Muscle of back (tissue), 13 donors: ENCODE data around the gene ASL. TPM values are rescaled to one million over a fixed set of nuclear protein-coding genes. Genes with fewer than 3 reads are reported as not detected.
A peak's percentile ranks its signal among the peaks of the same experiment; 100 is the strongest.
"Not testable (repeated sequence)": the region's sequence is repeated elsewhere in the genome, so short reads cannot be mapped to it uniquely, and the experiment has no call there.

Experiments
- DNase-seq, 3 donors: peaks; one replicate each; pipeline versions ENCODE4 v3.0.0 to v3.0.0-alpha.2; 2013
- long read RNA-seq, 9 donors: transcript quantifications; one replicate each; lab custom pipeline, GENCODE V29; 2026
- polyA plus RNA-seq, 10 donors: library from polyadenylated mRNA; unstranded; fragments of 120-200 nt; gene quantifications; one replicate each; pipeline ENCODE4 v1.2.1, GENCODE V29; 2013; ENCODE audit not compliant: insufficient read length in 10 of 10

Gene ASL
- polyA plus RNA-seq = 10 to 100 TPM in 7 of 10 donors, 1 to 10 TPM in 3; 8.3 to 13.7 (median 11.3) TPM
- long read RNA-seq, donor 1, partial matches to known transcripts = 0 of 1 reads
- long read RNA-seq, donor 1, other reads (novel, unspliced or antisense) = 0 of 1 reads
- long read RNA-seq, donor 2, partial matches to known transcripts = 0 of 1 reads
- long read RNA-seq, donor 2, other reads (novel, unspliced or antisense) = 0 of 1 reads
- long read RNA-seq, donor 3 = 0 reads
- long read RNA-seq, donor 4 = 0 reads
- long read RNA-seq, donor 5, partial matches to known transcripts = 0 of 4 reads
- long read RNA-seq, donor 5, other reads (novel, unspliced or antisense) = 0 of 4 reads
- long read RNA-seq, donor 6, partial matches to known transcripts = 0 of 1 reads
- long read RNA-seq, donor 6, other reads (novel, unspliced or antisense) = 0 of 1 reads
- long read RNA-seq, donor 7, partial matches to known transcripts = 0 of 3 reads
- long read RNA-seq, donor 7, other reads (novel, unspliced or antisense) = 0 of 3 reads
- long read RNA-seq, donor 8 = 0 reads
- long read RNA-seq, donor 9 = 0 reads

DNA sequence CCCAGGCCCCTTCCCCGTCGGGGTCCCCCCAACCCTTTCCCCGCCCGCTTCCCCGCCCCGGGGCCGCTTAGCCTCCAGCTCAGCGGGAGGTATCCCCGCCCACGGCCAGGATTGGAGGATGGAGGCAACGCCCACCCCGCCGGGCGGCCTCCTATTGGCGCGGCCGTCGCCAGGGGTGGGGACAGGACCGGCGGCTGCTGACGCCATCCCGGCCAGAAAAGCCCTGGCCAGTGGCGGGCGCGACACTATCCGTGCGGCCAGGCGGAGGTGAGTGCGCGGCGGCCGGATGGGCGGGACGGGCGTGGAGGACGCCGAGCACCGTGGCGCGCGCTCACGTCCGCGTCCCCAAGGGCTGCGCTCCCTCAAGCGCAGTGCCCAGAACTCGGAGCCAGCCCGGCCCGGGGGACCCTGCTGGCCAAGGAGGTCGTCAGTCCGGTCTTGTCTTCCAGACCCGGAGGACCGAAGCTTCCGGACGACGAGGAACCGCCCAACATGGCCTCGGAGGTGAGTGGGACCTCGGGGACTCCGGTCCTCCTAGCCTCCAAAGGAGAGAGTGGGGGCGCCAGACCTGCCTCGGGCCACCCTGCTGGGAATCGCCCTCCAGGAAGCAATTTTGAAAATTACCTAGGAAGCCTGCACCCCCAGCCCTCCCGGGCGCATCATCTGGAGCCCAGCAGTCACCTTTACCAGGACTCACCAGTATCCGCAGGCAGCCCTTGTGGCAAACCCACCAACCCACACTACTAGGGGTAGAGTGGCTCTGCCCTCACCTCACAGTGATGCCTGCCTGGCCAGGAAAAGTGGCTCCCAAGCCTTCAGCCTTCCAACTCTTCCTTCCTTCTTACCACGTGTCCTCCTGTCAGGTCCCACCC lies at the start of gene ASL:
Gene ASL (plus strand): TSS at position 230 of the 872 bp plus-strand sequence. CDS start 263 bp downstream, at position 493.
- DNase-seq = peak; percentile 86 to 96 (median 93)

DNA sequence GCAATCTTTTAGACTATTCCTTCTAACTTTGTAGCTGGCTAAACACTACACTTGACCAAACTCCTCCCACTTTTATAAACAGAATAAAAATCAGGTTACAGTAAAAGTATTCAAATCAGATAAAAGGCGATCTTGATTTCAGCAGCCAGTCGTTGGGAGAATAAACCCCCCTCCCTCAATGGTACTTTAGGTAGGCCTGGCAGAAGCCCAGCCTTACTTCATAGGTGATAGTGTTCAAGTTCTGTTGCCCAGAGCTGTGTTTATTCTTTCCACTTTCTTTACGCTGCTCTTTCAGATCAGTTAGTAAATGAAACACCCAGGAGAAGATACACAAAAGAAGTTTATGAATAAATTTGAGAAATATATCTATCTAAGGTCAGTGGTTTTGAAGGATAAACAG lies 47.3 kb upstream of the ASL start:
- not testable (repeated sequence) for DNase-seq

DNA sequence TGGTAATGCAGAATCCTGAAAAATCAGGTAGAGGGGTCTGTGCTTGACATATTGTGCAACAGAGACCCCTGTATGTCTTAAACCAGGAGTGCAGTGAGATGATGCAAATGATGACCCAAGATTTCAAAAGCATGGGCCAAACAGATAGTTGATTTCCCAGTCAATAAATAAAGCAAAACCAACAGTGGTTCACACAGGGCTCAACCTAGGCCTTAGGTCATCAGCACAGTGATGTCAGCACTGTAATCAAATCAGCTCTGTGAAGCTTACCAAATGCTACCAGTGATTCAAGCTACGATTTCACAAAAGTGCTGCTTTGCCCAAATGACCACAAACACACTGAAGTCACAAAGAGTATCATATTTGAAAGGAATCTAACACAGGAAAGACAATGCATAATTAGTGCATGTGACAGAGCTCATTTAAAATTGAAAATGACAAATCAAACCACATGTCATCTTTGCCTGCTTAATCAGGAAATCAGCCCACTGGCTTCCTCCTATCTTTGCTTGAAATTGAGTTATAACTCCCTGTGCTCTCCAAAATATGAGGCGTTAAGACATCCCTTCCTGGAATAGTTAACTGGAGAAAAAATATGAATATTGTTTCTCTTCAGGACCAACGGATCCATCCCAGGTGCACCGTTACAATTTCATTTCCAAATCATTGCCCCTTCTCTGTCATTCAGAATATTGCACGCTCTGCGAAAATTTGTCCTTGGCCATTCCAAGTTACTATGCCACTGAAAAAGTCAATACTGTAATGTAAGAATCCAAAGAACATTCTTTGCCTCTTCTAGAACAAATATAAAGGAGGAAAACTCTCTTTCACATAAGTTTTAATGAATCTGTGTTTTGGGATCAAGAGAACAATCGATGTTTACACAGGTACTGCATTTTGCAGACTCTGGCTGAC lies 41.9 kb upstream of the ASL start:
- DNase-seq = no peak

DNA sequence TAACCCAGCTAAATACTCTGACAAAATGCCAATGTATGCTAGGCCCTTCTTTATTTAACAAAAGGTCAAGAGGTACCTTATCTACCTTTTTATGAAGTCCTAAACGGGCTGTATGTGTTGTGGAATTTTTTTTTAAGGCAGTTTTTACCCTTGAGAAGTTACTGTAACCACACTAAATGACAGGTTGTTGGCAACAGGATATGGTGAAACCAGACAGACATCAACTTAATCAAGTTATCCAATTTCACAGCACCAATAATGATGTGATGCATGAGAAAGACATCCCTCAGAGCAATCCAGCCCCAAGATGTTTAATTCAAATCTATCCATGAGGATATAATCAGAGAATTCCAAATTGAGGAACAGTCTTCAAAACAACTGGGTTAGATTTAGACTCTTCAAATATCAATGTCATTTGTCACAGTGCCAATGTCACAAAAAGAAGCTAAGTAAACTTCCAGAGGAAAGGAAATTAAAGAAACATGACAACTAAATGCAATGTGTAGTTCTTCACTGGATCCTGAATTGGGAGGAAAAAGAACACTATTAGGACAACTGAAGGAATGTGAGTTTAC lies 41.1 kb upstream of the ASL start:
- not testable (repeated sequence) for DNase-seq

DNA sequence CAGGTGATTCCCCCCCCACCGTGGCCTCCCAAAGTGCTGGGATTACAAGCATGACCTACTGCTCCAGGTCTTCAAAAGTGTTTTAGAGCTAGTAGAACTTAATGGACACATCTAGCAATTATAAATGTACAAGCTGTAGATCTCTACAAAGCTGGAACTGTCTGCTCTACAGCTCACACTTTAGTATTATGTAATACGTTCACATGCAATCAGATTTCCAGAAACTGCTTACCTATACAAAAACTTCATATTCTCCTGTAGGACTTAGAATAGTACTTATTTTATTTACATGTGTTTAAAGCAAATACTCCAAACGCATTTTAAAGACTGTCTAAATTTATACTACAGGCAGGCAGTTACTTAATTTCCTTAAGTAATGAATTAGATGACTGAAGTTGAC lies 39.2 kb upstream of the ASL start:
- DNase-seq = no peak

DNA sequence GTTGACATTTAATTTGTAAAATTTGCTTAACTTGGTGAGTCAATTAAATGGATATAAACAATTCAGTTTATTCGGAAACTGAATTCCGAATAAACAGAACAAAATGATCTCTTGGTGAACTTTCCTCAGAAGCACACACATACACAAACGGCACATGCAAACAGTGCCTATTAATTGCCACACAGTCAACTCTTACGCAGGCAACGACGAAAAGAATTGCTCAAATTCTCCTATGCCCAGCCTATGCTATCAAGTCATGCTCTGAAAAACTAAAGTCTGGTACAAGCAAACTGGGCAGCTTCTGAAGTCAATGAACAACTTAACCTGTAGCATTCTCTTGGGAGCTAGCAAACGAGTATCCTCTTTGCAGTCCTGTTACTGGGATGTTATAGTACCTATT lies 38.8 kb upstream of the ASL start:
- no peak for DNase-seq

DNA sequence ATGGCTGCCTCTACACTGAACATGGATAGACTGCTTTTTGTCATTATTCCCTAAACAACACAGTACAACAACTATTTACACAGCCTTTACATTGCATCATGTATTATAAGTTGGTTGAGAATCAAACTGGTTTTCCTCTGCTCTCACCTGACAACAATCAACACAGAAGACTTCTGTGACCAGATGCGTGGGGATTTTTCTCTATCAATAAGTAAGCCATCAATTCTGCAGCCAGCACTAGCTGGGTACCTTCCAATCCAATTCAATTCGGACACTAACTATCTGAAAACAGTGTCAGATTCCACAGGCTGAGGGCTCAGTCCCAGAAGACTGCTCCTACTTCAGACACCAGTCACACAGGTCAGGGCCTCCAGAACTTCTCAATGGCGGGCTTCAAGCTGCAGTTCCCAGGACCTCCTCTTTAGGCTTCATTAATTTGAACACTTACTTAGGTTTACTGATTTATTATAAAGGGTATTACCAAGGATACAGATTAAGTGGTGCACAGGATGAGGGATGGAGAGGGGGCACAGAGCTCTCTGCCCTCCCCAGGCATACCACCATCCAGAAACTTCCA lies 36.4 kb upstream of the ASL start:
- no peak for DNase-seq

DNA sequence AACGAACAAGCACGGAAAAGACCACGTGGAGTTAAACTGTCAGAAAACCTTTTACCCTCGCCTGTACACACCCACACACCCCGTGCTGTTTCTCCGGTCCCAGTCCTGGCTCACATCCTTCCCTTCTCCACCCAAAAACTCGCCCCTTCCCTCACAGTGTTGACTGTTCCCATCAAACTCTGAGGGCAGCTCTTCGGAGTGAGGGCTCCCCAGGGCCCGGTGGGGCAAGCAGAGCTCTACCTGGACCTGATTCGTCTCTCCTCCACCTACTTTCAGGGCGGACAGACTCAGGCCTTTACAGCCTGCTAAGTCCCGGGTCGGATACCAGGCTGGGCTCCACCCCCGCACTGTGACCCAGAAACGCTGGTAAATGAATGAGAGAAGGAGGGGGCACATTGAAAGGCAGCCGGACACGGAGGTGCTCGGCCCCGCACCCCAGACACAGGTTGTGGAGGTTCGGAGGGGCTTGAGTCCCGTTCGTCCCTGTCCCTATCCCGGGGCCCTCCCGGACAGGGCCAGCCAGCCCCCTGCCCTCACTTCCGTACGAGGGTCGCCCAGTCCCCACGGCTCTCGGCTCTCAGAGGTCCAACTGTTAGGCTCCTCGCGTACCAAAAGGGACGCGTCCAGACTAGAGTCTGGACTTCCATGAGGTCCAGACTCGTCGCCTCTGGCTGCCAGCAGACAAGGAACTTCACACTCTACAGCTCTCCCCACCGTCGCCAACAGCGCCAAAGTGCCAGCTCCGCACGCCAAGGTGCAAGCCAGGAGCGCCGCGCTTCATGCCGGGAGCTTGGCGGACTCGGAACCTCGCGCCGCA lies 31.7 kb upstream of the ASL start:
- DNase-seq = peak; percentile 14 to 67 (median 40)

DNA sequence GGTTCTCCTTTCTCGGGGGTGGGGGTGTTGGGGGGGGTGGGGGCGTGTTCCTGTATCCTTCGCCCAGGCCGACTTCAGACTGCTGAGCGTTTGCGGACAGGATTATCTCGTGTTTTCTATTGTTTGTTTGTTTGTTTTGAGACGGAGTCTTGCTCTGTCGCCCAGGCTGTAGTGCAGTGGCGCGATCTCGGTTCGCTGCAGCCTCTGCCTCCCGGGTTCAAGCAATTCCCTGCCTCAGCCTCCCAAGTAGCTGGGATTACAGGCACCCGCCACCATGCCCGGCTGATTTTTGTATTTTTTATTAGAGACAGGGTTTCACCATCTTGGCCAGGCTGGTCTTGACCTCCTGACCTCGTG lies 31.1 kb upstream of the ASL start:
- DNase-seq = not testable (repeated sequence)

DNA sequence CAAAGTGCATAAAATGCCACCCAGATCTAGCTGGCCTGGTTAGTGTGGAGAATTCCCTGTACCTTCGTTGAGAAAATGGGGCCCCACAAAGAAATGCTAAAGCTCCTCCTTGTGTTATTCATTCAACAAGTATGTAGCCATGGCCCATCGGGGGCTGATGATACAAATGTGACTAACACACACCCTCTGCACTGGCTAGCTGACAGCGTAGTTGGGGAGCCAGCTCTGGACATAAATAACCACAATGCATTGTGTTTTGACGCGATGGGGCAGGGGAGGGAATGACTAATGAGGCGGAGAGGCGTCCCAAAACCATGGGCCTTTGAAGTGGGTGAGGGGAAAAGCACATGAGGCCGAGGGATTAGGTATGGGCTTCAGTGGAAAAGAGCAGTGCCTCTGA lies 28.2 kb upstream of the ASL start:
- DNase-seq = peak in 1 of 3 donors; percentile 92

DNA sequence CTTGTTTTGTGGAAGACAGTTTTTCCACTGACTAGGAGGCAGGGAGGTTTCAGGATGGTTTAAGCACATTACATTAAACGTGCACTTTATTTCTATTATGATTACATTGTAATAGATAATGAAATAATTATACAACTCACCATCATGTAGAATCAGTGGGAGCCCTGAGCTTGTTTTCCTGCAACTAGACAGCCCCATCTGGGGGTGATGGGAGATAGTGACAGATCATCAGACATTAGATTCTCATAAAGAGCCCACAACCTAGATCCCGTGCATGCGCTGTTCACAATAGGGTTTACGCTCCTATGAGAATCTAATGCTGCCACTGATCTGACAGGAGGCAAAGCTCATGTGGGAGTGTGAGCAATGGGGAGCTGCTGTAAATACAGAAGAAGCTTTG lies 25.7 kb upstream of the ASL start:
- DNase-seq = not testable (repeated sequence)

DNA sequence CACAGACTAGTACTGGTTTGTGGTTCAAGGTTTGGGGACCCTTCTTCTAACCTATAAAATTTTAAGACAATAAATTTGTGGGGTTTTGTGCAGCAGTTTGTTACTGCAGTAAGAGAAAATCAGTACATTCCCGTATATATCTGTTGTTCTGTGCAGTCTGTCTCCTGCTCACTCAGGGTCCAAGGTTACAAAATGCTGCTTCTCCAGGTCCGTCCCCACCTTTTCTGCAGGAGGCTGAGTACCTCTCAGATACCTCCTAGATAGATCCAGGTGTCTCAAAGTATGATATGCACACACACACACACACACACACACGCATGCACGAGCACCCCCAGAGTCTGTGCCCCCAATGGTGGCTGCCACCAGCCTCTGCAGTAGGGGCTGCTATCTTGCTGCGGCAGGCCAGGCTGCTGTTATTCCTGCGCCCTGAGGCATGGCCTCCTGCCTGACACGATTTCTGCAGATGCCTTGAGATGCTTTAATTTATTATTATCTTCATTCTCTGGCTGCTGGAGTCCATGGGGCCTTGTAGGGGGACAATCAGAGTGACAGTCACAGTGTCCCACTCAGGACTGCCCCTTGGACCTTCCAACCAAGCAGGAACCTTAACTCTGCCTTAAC lies 25.2 kb upstream of the ASL start:
- DNase-seq = no peak

DNA sequence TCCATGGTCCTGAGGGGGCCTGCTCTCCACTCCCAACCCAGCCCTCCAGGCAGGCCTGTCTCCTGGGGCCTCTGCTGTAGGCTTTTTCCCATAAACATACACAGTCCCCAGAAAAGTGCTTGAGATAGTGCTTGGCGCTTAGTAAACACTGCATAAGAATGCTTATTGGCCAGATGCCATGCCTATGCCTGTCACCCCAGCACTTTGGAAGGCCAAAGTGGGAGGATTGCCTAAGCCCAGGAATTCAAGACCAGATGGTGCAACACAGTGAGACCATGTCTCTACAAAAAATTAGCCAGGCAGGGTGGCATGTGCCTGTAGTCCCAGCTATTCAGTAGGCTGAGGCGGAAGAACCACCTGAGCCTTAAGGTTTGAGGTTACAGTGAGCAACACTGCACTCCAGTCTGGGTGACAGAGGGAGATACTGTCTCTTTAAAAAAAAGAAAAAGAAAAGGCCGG lies 24.6 kb upstream of the ASL start:
- peak in 2 of 3 donors; percentile 25 to 76 for DNase-seq

DNA sequence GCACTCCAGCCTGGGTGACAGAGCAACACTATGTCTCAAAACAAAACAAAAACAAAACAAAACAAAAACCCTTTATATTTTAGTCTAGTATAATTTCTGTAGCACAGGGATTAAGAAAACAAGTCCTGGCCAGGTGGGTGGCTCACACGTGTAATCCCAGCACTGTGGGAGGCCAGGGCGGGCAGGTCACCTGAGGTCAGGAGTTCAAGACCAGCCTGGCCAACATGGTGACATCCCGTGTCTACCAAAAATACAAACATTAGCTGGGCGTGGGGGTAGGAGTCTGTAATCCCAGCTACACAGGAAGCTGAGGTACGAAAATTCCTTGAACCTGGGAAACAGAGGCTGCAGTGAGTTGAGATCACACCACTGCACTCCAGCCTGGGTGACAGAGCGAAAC lies 23.2 kb upstream of the ASL start:
- DNase-seq = no peak

DNA sequence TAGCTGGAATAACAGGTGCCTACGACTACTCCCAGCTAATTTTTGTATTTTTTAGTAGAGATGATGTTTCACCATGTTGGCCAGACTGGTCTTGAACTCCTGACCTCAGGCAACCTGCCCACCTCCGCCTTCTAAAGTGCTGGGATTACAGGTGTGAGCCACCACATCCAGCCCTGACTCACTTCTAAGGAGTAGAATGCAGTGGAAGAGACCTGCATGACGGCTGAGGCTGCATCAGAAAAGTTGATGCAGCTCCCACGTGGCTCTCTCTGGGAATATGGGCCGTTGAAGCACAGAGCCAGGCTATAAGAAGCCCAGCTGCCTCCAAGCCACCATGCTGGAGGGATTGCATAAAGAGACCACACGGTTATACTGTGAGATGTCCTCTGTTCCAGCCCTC lies 21.6 kb upstream of the ASL start:
- no peak for DNase-seq

DNA sequence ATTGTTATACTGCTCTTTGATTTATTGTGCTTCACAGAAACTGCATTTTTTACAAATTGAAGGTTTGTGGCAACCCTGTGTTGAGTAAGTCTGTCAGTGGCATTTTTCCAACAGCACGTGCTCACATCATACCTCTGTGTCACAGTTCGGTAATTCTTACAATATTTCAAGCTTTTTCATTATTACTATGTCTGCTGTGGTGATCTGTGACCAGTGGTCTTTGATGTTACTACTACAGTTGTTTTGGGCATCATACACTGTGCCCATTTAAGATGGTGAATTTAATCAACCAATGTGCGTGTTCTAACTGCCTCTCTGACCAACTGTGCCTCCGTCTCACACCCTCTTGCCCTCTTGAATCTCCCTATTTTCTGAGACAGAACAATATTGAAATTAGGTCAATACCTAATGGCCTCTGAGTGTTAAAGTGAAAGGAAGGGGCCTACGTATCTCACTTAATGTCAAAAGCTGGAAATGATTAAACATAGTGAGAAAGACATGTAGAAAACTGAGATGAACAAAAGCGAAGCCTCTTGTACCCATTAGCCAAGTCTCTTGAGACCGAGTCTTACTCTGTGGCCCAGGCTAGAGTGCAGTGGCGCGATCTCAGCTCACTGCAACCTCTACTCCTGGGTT lies 20.2 kb upstream of the ASL start:
- DNase-seq = peak in 1 of 3 donors; percentile 32

DNA sequence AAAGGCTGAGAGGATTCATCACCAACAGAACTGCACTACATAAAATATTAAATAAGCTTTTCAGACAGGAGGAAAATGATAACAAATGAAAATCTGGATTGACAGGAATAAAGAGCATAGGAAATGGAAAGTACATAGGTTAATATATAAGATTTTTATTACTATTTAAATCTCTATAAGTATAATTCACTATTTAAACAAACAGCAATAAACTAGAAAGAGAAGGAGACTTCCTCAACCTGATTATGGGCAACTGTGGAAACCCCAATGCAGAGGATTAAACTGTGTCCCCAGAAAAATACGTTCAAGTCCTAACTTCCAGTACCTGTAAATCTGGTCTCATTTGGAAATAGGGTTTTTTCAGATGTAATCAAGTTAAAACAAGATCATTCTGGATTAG lies 14.8 kb upstream of the ASL start:
- DNase-seq = no peak

DNA sequence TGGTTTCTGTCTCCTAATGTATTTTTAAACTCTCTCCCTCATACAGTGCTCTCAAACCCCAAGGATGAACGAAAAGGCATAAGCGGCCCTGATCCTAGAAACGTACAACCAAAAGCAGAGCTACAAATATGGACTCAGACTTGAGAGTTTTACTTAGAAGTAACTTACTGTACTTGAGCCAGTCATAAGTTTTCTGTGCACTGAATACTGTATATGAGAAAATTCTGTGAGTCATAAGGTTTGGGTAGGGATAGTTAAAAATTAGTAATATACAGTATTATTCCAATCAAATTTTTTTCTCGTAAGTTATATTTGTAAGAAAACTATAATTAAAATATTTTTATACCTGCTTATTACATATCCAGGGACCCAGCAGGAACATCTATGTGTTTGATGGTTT lies 5.9 kb upstream of the ASL start:
- DNase-seq = no peak

DNA sequence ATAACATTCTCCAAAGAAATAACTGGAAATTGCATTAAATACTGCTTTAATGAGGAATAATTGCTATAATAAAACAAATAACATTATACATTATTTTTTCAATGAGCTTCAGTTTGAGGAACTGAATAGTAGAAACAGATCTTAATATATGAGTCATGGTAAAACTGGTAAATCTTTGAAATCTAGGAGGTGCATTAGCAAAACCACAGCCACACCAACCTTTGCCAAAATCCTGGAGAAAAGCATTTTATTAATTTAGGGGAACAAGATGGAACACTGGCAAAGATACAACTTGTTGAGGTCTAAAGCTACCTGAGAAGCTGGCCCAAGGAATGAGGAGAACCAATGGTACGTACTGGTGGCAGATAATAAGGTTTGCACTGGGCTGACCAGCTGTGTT lies 5.4 kb upstream of the ASL start:
- no peak for DNase-seq
